Measurements from ENCODE around the gene IPCEF1.

IPCEF1 gene

GRCh38 chr6:154156135-154156896 lies 200.3 kb downstream of the IPCEF1 start:
- peak; percentile 55 for DNase-seq

GRCh38 chr6:154154389-154154967 lies 202.1 kb downstream of the IPCEF1 start:
- DNase-seq, result peak; percentile 43

GRCh38 chr6:154143753-154144152 lies 212.8 kb downstream of the IPCEF1 start:
- no peak for DNase-seq

- no peak for DNase-seq
These were observed 215.9 kb downstream of the IPCEF1 start for GRCh38 chr6:154140743-154141142.

GRCh38 chr6:154139892-154140291 lies 216.7 kb downstream of the IPCEF1 start:
- DNase-seq, result no peak

- DNase-seq, result no peak
These were observed 217.8 kb downstream of the IPCEF1 start for GRCh38 chr6:154138793-154139192.

- no peak for DNase-seq
These were observed 222.0 kb downstream of the IPCEF1 start for GRCh38 chr6:154134471-154135147.

GRCh38 chr6:154127657-154128056 lies 228.9 kb downstream of the IPCEF1 start:
- no peak for DNase-seq

GRCh38 chr6:154125421-154125820 lies 231.2 kb downstream of the IPCEF1 start:
- no peak for DNase-seq

- DNase-seq, result peak; percentile 33
These were observed 233.2 kb downstream of the IPCEF1 start for GRCh38 chr6:154123155-154123956.

- no peak for DNase-seq
These were observed 234.2 kb downstream of the IPCEF1 start for GRCh38 chr6:154122195-154122925.

- no peak for DNase-seq
These were observed 239.1 kb downstream of the IPCEF1 start for GRCh38 chr6:154117485-154117884.

- no peak for DNase-seq
These were observed 243.2 kb downstream of the IPCEF1 start for GRCh38 chr6:154113392-154113791.

GRCh38 chr6:154112181-154112809 lies 244.3 kb downstream of the IPCEF1 start:
- DNase-seq, result no peak

GRCh38 chr6:154111025-154111424 lies 245.6 kb downstream of the IPCEF1 start:
- no peak for DNase-seq

GRCh38 chr6:154106251-154106650 lies 250.4 kb downstream of the IPCEF1 start:
- DNase-seq, result no peak
